Skeletal muscle satellite cell (primary cell): ENCODE measurements around the gene PIP5K1B.

ENCODE experiments used
- H3K27me3 ChIP-seq: 2 replicates; pipeline ENCODE4 v1.7.0; 2013; ENCODE audit warnings: low read length; ENCODE audit not compliant: control insufficient read depth, insufficient read depth
- H3K36me3 ChIP-seq: 2 replicates; pipeline ENCODE4 v1.7.0; 2013; ENCODE audit warnings: mild to moderate bottlenecking, control low read depth, low read length; ENCODE audit not compliant: insufficient read depth
- H3K4me1 ChIP-seq: 2 replicates; pipeline ENCODE4 v1.7.0; 2013; ENCODE audit warnings: low read length; ENCODE audit not compliant: control insufficient read depth, insufficient read depth
- H3K4me2 ChIP-seq: 2 replicates; pipeline ENCODE4 v1.7.0; 2013; ENCODE audit warnings: mild to moderate bottlenecking, low read length
- H3K4me3 ChIP-seq: 2 replicates; pipeline ENCODE4 v1.7.0; 2013; ENCODE audit warnings: low read length
- H3K9ac ChIP-seq: 2 replicates; pipeline ENCODE4 v1.7.0; 2013; ENCODE audit warnings: mild to moderate bottlenecking, low read depth, low read length, moderate library complexity
- H3K9me3 ChIP-seq: replicated peaks from 2 replicates; pipeline ENCODE4 v1.7.0; 2013; ENCODE audit warnings: mild to moderate bottlenecking, control low read depth, low read length

Gene PIP5K1B

GRCh38 chr9:68779558-68780379 lies 74.7 kb downstream of the PIP5K1B start:
- H3K4me2 ChIP-seq = peak overlapping the region; percentile 94
- H3K27me3 ChIP-seq = peaks cover 5% of the 10 kb centered on the region
- H3K36me3 ChIP-seq = no peaks in the 10 kb centered on the region
- H3K4me3 ChIP-seq = peak overlapping the region; percentile 80
- H3K9me3 ChIP-seq = no peaks in the 10 kb centered on the region
- peaks cover 20% of the 10 kb centered on the region for H3K4me1 ChIP-seq
- peak overlapping the region; percentile 88 for H3K9ac ChIP-seq

GRCh38 chr9:68780380-68780712 lies 75.3 kb downstream of the PIP5K1B start:
- peaks cover 20% of the 10 kb centered on the region for H3K4me1 ChIP-seq

GRCh38 chr9:68780720-68781119 lies 75.7 kb downstream of the PIP5K1B start:
- Histone ChIP-seq H3K27me3 (no peaks in the 10 kb centered on the region), H3K4me1 (peaks cover 20% of the 10 kb centered on the region), H3K9ac (peak overlapping the region; percentile 88), H3K4me3 (peak overlapping the region; percentile 80), H3K4me2 (peak overlapping the region; percentile 94), H3K36me3 (no peaks in the 10 kb centered on the region), H3K9me3 (no peaks in the 10 kb centered on the region)

More at GRCh38 chr9:68780380-68780712, 75.3 kb downstream of the PIP5K1B start:
- H3K9ac ChIP-seq = peak overlapping the region; percentile 88
- no peaks in the 10 kb centered on the region for H3K9me3 ChIP-seq
- peak overlapping the region; percentile 94 for H3K4me2 ChIP-seq
- no peaks in the 10 kb centered on the region for H3K36me3 ChIP-seq
- peak overlapping the region; percentile 80 for H3K4me3 ChIP-seq
- H3K27me3 ChIP-seq = no peaks in the 10 kb centered on the region

GRCh38 chr9:68781928-68782327 lies 76.9 kb downstream of the PIP5K1B start:
- Histone ChIP-seq H3K27me3 (no peaks in the 10 kb centered on the region), H3K36me3 (no peaks in the 10 kb centered on the region), H3K4me1 (peaks cover 20% of the 10 kb centered on the region), H3K4me2 (peak overlapping the region; percentile 19), H3K9me3 (no peaks in the 10 kb centered on the region), H3K9ac (no peak overlapping the region), H3K4me3 (no peak overlapping the region)

- no peak overlapping the region for H3K4me3 ChIP-seq
- H3K9me3 ChIP-seq = no peaks in the 10 kb centered on the region
- peaks cover 20% of the 10 kb centered on the region for H3K4me1 ChIP-seq
- peak overlapping the region; percentile 10 for H3K4me2 ChIP-seq
- no peaks in the 10 kb centered on the region for H3K27me3 ChIP-seq
- H3K36me3 ChIP-seq = no peaks in the 10 kb centered on the region
- H3K9ac ChIP-seq = no peak overlapping the region
Observed at GRCh38 chr9:68782546-68782945, 77.5 kb downstream of the PIP5K1B start.

GRCh38 chr9:68785965-68786364 lies 80.9 kb downstream of the PIP5K1B start:
- no peak overlapping the region for H3K4me2 ChIP-seq
- H3K4me1 ChIP-seq = peaks cover 14% of the 10 kb centered on the region
- no peak overlapping the region for H3K4me3 ChIP-seq
- H3K27me3 ChIP-seq = no peaks in the 10 kb centered on the region
- no peaks in the 10 kb centered on the region for H3K9me3 ChIP-seq
- H3K9ac ChIP-seq = no peak overlapping the region
- no peaks in the 10 kb centered on the region for H3K36me3 ChIP-seq

GRCh38 chr9:68791169-68791568 lies 86.1 kb downstream of the PIP5K1B start:
- H3K4me2 ChIP-seq = no peak overlapping the region
- H3K4me3 ChIP-seq = no peak overlapping the region

GRCh38 chr9:68793605-68794343 lies 88.7 kb downstream of the PIP5K1B start:
- Histone ChIP-seq H3K36me3 (no peaks in the 10 kb centered on the region), H3K4me2 (no peak overlapping the region), H3K27me3 (peaks cover 22% of the 10 kb centered on the region), H3K4me1 (no peaks in the 10 kb centered on the region), H3K9me3 (no peaks in the 10 kb centered on the region), H3K4me3 (no peak overlapping the region), H3K9ac (no peak overlapping the region)

More at GRCh38 chr9:68791169-68791568, 86.1 kb downstream of the PIP5K1B start:
- Histone ChIP-seq H3K4me1 (no peaks in the 10 kb centered on the region), H3K9me3 (no peaks in the 10 kb centered on the region), H3K9ac (no peak overlapping the region), H3K36me3 (no peaks in the 10 kb centered on the region), H3K27me3 (peaks cover 10% of the 10 kb centered on the region)

GRCh38 chr9:68794898-68795297 lies 89.9 kb downstream of the PIP5K1B start:
- Histone ChIP-seq H3K4me1 (no peaks in the 10 kb centered on the region), H3K27me3 (peaks cover 25% of the 10 kb centered on the region), H3K36me3 (no peaks in the 10 kb centered on the region), H3K9ac (no peak overlapping the region), H3K4me3 (no peak overlapping the region), H3K4me2 (no peak overlapping the region), H3K9me3 (no peaks in the 10 kb centered on the region)

GRCh38 chr9:68795411-68795810 lies 90.4 kb downstream of the PIP5K1B start:
- H3K27me3 ChIP-seq = peaks cover 25% of the 10 kb centered on the region
- H3K9ac ChIP-seq = no peak overlapping the region
- no peaks in the 10 kb centered on the region for H3K9me3 ChIP-seq
- no peaks in the 10 kb centered on the region for H3K4me1 ChIP-seq
- no peak overlapping the region for H3K4me2 ChIP-seq
- no peak overlapping the region for H3K4me3 ChIP-seq
- H3K36me3 ChIP-seq = no peaks in the 10 kb centered on the region

GRCh38 chr9:68797116-68797515 lies 92.1 kb downstream of the PIP5K1B start:
- Histone ChIP-seq H3K9ac (no peak overlapping the region), H3K9me3 (no peaks in the 10 kb centered on the region), H3K36me3 (no peaks in the 10 kb centered on the region), H3K4me2 (no peak overlapping the region), H3K4me3 (no peak overlapping the region), H3K4me1 (no peaks in the 10 kb centered on the region), H3K27me3 (peaks cover 28% of the 10 kb centered on the region)
